HG02759 (cell line): ENCODE measurements around the gene MRPS27.

ENCODE experiments used
- ATAC-seq: cut with Tn5 transposase; IDR thresholded peaks from one replicate; pipeline ENCODE4 v1.9.1; 2021; ENCODE audit warnings: mild to moderate bottlenecking, moderate library complexity; ENCODE audit not compliant: unreplicated experiment

The MRPS27 gene

DNA sequence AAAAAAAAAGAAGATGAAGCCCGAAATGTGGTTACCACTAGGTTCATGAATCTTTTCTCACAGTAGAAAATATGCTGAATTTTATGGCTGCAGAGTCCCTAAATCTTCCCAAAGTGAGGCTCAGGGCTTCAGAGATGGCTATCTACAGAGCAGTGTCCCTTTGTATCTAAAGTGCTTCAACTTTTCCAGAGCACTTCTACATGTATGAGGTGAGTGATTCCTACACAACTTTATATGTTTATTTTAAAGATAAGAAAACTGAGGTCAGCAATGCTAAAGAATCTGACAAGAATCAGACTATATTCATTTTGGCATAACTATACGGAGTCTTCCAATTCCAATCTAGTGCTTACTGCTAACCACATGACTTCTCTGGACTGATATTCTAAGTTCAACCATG is 53.2 kb downstream of the MRPS27 start:
- no peak for ATAC-seq

DNA sequence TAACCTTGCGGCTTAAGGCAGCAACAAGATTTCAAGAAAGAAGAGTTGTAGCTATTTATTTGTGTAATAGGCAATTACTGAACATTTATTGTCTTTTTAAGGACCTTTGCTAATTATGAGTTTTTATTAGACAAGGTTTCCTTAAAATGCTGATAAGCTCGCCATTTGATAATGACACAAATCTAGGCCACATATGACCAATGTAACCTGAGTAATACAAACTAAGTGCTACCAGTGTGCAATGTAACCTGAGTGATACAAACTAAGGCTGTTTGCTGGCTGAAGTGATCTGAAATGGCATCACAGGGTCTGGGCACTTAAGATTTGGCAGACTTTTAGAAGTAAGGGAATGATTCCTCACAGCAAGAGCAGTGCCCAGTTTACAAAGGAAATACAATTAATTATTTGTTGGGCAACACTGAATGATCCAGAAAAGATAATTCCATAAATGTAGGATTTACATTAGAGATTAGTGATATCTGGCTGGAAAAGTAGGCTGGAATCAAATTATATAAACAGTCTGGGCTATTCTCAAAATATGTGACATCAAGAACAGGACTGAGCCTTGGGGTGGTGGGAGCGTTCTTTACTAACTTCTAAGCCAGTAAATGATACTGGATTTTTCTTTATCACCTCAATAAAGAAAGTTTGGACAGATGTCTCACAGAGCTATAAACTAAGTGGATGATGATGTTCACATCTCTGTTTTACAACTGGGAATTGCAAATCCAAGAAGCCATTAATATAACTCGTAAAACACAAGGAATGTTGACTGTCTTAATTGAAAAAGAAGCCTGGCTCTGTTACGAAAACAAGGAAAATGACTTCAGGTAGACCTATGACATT is 54.8 kb downstream of the MRPS27 start:
- ATAC-seq = no peak

DNA sequence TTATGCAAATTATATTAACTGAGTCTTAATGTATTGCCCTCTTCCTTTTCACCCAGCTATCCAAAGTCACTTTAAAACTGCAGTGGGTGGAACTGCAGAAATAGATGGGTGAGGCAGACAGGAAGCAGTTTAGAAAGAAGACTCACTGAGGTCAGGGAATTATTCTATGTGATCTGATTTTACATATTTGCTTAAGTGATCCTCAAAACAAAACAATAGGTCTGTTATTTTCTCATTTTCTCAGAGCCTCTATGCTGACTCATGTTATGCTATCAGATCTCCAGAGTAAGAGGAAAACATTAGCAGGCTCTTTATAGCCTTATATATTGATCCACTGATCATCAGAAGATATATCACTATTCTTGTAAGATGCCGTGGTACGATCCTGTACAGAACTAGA is 63.5 kb downstream of the MRPS27 start:
- ATAC-seq = no peak

DNA sequence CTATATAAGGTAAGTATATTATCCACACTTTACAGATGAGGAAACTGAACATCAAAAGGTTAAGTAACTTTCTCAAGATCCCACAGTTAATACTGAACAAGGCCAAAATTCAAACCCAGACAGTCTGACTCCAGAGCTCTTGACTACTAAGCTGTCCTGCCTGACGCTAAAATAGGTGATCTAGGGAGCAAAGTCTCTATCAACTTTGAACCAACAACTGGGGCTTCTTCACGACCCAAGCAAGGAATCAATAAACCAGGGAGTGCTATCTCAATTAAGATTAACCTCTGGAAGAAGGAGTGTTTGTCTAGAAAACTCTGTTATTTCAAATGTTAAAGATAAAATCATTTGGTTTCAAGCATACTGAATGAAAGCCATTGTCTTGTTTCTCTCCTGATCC is 64.4 kb downstream of the MRPS27 start:
- ATAC-seq = no peak

DNA sequence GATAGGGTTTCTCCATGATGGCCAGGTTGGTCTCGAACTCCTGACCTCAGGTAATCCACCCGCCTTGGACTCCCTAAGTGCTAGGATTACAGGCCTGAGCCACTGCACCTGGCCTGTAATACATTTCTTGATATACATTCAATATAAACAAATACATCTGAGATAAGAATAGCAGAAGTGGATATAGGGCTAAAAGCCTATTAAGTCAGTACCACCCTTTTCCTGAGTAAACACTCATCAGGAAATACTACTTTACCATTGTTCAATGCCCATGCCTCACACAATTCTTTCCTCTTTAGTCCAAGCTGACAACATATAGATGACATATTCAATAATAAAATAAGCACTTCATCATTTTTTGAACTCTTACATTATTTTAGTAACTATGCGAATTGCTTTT is 64.8 kb downstream of the MRPS27 start:
- ATAC-seq = no peak

DNA sequence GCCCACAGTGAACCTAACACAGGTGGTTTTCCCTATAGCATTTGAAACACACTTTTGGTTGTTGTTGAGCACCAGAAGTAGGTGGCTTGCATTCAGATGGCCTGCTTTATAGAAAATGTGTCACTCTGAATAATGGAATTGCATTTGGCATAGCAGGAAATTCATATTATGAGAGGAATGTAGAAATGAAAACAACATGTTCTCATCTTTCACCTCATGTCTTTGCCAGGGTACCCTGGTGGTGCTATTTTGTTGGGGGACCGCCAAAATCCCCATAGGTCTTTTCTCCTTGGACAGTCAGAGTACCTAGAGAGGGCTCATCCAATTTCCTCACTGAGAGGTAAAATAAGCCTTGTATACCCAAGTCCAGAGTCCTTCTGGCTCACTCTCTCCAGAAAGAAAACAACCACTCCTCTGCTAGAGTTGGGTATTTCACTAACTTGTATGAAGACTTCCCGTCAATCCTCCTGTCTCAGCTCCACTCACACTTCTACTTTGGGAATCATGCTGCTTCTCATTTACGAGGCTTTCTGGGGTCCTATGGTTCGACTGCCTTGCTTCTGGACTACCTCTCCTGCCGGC is 67.4 kb downstream of the MRPS27 start:
- ATAC-seq = no peak

DNA sequence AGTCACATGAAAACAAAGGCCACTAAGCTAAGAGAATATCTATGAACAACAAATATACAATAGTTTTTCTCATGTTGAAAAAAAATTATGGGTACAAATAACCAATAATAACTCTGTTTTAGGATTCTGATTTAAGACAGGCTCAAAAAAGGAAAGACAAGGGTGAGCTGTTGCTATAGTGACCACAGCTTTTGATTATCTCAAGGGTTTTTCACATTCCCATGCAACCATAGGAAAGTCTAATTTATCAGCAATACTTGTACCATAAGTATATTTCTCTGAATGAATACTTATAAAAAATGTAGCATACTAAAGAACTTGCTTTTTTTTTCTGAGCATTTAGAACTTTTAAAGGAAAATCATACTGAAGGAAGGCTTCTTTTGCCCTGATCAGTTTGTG is 68.0 kb downstream of the MRPS27 start:
- no peak for ATAC-seq

DNA sequence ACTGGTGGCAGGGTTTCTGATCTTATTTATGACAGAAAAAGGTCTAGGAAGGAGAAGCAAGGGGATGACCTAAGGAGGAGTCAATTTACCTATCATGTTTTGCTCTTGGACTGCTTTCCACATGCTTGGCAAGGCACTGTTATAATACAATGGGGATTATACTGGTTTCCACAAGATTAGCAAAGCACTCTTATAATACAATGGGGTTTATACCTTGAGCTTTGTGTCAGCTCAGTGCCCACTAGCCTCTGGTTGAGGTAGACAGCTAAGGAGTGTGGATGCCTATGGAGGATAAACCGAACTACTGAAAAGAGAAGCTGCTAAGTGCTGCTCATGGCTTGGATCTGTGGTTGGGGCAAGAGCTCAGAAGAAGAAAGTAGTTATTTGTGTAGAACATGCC is 68.7 kb downstream of the MRPS27 start:
- ATAC-seq = no peak

DNA sequence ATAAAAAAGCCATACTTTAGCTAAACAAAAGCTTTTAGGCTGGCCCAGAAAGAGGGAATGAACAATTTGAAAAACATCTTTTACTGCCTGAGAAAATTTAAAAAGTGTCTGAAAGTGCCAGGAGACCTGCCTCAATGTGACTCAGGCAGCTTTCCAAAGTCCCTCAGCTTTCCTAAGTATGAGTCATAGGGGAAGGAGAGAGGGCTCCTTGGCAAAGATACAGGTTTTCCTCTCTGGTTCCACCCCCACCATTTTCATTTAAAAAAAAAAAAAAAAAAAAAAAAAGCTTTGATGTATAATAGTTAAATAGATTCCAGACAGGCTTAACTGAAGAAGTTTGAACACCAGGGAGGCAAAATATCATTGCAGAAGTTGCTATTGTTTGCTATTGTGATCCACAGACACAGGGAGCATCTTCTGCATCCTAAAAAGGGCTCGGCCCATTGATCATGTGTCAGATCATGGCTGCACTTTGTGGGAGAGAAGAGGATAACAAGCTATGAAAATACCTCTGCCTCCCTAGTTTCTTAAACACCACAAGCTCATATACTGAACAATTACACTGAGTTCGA is 71.5 kb downstream of the MRPS27 start:
- no peak for ATAC-seq

DNA sequence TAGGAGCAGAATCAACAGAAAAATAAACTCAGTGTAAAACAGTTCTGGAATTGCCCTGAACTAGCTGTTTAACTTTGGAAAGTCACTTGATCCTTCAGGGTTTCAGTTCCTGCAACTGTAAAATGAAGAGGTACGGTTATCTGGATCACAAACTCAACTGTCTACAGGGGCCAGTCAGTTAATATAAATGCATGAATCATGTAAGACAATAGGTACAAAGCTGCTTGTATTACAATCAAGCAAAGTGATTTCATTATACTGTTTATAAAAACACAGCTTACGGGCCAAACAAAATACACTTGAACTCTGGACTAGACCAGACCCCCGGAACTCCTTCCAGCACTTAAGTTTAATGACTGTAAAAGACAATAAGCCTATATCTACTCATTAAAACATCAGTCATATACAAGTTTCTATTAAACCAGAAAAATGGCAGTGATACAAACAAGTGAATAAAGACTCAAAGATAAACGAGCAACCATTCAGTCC is 73.0 kb downstream of the MRPS27 start:
- ATAC-seq = no peak

DNA sequence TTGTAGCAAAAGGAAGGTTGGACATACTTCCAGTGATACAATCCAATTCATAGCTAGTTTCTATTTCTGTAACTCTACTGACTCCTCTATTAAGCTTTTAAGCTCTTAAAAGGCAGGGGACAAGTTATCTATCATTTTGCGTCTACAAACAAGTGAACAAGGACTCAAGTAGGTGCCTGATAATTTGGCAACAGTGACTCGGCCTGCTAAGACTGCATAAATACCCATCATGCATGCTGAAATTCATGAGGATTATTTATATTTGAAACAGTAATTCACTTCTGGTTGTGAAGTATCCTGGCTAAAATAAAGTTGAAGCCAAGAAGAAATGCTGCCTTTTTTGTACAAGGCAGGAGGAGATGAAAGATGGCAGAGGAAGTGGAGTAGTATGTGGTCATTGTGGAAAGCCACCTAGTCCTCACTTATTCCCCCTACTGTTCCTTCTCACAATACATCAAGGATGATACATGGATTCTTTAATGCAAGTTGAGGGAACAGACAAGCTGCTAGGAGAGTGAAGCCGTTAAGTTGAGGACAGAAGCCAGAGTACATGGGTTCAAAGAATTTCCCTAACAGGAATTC is 74.0 kb downstream of the MRPS27 start:
- no peak for ATAC-seq

DNA sequence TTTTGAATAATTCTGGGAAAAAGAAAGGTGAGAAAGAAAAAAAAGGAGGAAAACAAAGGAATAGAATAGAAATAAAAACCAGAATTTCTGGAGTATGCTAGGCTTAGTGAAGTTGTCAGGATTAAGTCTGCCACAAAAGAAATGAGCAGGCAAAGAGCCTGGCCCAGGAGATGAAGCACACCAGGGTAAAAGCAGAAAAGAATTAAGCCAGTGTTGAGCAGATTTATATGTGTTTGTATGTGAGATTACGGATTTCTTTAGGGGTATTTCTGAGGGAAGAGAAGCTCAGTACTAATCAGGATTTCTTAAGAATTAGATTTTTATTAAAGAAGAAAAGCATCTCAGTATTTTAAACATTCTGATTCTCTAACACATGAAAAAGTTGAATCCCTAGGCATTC is 74.5 kb downstream of the MRPS27 start:
- no peak for ATAC-seq

DNA sequence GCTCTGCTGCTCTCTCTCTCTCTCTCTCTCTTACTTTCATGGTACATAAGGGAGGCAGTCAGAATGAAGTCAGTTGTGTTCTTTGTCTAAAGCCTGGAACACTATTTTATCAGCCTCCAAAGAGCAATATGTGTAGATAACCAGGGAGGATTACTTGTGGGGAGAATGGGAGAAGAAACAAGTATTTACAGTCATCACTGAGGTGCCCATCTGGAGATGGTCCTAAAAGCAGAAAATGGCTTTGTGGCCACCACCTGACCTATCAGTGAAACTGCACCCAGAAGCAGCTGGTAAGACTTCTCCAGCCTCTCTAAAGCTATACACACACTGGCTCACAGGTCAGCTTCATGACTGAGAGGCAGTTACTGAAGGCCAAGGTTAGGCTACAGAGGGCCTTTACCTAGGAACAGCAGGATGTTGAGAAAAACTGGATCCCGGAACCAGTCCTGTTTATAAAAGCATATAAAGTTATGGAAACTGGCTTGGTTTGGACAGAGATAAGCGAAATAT is 75.1 kb downstream of the MRPS27 start:
- ATAC-seq = peak; percentile 83

DNA sequence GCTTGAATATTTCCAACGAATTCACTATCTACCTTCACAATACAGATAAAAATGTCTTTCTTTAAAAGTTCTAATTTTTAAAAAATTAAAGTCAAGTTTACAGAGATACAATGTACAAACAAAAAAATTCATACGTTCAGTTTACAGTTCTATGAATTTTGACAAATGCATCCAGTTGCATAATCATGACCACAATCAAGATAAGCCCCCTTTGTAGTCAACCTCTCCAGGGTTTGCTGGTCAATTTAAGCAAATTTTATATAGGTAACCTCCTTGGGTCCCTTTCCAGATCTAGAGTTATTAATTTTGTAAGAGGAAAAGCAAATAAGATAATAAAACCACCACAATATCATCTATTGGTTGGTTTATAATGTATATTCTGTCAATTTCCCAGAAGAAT is 76.3 kb downstream of the MRPS27 start:
- ATAC-seq = no peak

DNA sequence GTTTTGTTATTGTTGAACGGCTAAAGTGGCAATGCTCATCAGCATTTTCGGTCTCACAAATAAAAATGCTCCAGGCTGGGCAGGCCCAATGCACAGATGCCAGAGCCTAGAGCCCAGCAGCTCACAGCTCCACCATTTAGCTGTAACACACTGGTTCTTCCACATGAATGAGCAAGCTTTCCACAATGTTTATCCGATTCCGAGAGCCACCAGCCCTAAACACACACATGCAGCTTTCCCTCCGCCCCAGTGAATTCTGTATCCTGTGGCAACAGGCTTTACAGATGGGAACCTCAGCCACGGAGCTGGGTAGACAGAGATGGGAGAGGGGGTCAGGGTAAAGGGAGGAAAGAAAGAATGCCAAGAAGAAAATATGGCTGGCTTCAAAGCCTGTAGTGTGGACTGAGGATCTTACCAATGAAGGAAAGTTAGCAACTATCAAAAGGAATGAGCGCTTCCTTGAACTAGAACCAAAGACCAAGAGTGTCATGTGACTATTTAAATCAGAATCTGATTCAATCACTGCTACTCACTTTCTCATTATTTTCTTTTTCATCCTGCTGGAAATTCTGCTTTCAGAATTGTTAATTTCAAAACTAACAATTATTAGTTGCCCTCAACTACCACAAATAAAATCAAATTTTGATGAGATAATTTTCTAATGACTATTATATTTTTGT is 77.1 kb downstream of the MRPS27 start:
- no peak for ATAC-seq

DNA sequence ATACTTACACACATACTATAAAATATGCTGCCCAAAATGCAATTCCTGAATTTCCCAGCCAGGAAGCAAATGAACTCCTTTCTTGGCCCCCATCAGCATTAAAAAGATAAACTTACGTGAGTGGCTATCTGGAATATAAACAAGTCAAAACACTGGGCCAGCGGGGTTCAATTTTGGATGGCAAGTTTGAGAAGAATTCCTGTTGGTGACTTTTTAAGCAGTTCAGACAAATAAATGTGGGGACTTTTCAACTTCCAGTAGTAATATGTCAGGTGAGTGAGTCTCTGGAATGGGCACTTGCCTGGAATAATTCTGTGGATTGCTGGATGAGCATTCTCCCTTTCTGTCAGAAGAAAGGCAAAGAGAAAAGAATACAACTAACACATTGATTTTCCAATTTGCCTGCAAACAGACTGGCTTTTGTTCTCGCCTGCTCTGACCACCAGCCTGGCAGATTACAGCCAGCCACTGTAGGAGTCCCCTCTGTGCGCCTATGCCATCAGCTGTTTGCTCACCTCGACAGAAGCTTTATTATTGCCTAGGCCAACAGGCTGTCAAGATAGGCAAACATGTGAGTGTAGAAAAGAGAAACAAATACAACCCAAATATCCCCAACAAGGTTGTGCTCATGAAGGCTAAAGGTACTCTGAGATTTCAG is 78.6 kb downstream of the MRPS27 start:
- no peak for ATAC-seq

DNA sequence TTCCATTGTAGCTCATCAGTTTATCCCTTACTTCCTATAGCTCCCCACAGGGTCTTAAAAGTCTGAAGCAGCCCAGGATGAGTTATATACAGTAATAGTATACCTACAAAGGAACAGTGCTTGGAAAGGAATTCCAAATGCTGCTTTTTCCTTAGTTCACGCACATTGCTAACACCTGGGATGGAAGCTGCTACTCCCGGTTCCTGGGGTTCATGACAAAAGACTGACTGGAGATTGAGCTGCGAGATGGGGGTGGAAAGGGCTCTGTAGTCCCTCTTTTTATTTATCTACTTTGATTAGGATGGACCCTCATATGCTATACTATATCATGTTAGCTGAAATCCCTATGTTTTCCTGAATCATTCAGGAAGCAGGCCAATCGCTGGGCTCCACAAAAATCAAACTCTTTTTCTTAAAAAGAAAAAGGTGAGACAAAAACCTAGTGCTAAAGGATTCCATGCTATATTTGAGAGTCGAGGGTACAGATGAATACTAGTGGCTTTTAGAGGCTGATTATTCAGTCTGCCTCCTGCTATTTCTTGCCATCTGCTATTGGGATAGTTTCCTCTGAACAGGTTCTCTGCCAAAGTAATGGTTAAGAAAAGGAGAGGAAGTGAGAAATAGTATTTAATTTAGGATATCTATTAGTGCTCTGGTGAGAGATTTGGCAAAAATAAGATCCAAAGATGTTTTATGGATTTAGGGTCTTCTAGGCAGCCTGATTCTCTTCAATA is 81.2 kb downstream of the MRPS27 start:
- ATAC-seq = no peak

DNA sequence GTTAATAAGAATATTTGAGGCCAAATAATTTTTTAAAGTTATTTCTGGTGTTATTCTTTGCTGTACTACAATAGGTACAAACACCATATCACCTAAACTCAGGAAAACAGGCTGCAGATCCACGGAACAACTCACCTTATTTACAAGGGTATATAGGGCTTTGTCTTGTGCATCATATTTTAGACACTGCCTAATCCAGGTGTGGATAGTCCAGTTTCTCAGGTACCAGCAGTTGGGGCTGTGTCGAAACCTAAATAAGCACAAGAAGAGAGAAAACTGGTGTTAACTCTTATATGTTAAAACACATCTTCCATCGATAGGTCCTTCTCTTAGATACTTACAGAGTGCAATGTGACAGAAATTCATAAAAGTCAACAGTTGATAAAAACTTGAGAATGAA is 82.2 kb downstream of the MRPS27 start:
- no peak for ATAC-seq

DNA sequence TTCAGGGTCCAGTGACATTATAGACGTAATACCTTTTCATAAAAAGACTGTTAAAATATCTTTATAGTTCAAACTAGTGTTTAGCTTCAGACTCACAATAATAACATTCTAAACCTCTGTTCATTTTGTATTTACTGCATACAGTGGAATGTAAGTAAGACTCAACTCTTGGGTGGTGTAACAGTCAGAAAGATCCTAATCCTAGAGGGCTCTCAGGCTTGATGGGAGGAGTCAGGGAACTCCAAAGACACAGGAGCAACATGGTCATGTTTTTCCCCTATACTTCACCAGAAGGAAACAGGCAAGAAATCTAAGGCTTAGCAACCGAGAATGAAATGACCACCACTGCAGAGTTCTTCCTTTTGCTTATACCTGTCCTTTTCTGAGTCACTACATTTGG is 82.6 kb downstream of the MRPS27 start:
- no peak for ATAC-seq

DNA sequence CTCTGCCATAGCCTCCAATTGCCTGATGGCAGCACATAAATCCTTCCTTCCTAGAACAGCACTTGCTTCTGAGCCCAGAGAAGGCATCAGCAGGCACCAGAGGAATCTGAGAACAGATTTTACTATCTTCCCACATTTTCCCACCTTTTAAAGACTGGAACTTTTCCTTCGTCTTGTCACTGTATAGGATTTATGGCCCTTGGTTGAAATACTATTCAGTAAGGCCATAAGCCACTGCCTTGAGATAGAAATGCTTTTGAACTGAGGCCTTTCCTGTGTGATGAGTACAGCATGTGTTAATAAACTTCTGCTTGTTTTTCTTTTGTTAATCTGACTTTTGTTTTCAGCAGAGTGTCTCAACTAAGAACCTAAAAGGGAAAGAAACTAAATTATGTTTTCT is 84.3 kb downstream of the MRPS27 start:
- no peak for ATAC-seq
